ENCODE measurements around the gene RAB6B. TPM values are rescaled to one million over a fixed set of nuclear protein-coding genes. Genes with fewer than 3 reads are reported as not detected.

RAB6B gene
- total RNA-seq, 1 donor, result 0.36 TPM

- no peak overlapping the region for H3K4me3 ChIP-seq (ENCODE audit: low read depth, low read length)
- no peak for TF ChIP-seq CTCF (IDR thresholded peaks at IDR 0.05; ENCODE audit: insufficient read depth, low read length)
- DNase-seq (ENCODE audit: low read depth), result no peak
Measured at GRCh38 chr3:133883641-133884040, 12.0 kb downstream of the RAB6B start.

GRCh38 chr3:133882986-133883586 lies 12.6 kb downstream of the RAB6B start:
- no peak for TF ChIP-seq CTCF (IDR thresholded peaks at IDR 0.05; ENCODE audit: insufficient read depth, low read length)
- no peak overlapping the region for H3K4me3 ChIP-seq (ENCODE audit: low read depth, low read length)
- DNase-seq (ENCODE audit: low read depth), result no peak

- DNase-seq (ENCODE audit: low read depth), result no peak
- H3K4me3 ChIP-seq (ENCODE audit: low read depth, low read length), result no peak overlapping the region
- no peak for TF ChIP-seq CTCF (IDR thresholded peaks at IDR 0.05; ENCODE audit: insufficient read depth, low read length)
Measured at GRCh38 chr3:133881939-133882825, 13.5 kb downstream of the RAB6B start.

GRCh38 chr3:133881492-133881891 lies 14.2 kb downstream of the RAB6B start:
- no peak overlapping the region for H3K4me3 ChIP-seq (ENCODE audit: low read depth, low read length)
- no peak for DNase-seq (ENCODE audit: low read depth)
- TF ChIP-seq CTCF (IDR thresholded peaks at IDR 0.05; ENCODE audit: insufficient read depth, low read length), result no peak

- no peak overlapping the region for H3K4me3 ChIP-seq (ENCODE audit: low read depth, low read length)
- no peak for TF ChIP-seq CTCF (IDR thresholded peaks at IDR 0.05; ENCODE audit: insufficient read depth, low read length)
- DNase-seq (ENCODE audit: low read depth), result no peak
Measured at GRCh38 chr3:133880886-133881455, 14.7 kb downstream of the RAB6B start.

GRCh38 chr3:133880287-133880686 lies 15.4 kb downstream of the RAB6B start:
- H3K4me3 ChIP-seq (ENCODE audit: low read depth, low read length), result no peak overlapping the region
- TF ChIP-seq CTCF (IDR thresholded peaks at IDR 0.05; ENCODE audit: insufficient read depth, low read length), result no peak
- DNase-seq (ENCODE audit: low read depth), result no peak
